Sigmoid colon (tissue), 3 donors: ENCODE data around the gene USH1G.

Experiments
- CTCF ChIP-seq, 4 experiments: fragments of 450-650 bp in 3 of 4; fragments of 200-600 bp in 1 of 4; IDR thresholded peaks; one replicate each; pipeline ENCODE4 v1.5.1; 2016 to 2019; ENCODE audit warnings: antibody characterized with exemption in 4 of 4, mild to moderate bottlenecking in 3 of 4, moderate library complexity in 2 of 4
- POLR2A ChIP-seq, 2 donors: fragments of 450-650 bp; IDR thresholded peaks; one replicate each; pipeline ENCODE4 v1.6.1; 2016; ENCODE audit warnings: antibody characterized with exemption in 2 of 2, mild to moderate bottlenecking in 2 of 2, moderate library complexity in 2 of 2

GRCh38 chr17:74917430-74917829 is 5.6 kb downstream of the USH1G start:
- TF ChIP-seq CTCF (IDR thresholded peaks at IDR 0.05) (no peak), POLR2A (IDR thresholded peaks at IDR 0.05) (no peak)
